GM23248 (cell line): Measurements from ENCODE around the gene ALDOB. TPM values are rescaled to one million over a fixed set of nuclear protein-coding genes. Genes with fewer than 3 reads are reported as not detected.

Source experiments
- DNase-seq: peaks from one replicate; pipeline ENCODE4 v3.0.0-alpha.2; 2015
- H2AFZ ChIP-seq: fragments of 200-600 bp; sonication (generic); 2 replicates; pipeline ENCODE4 v1.6.1; 2016; ENCODE audit warnings: antibody characterized with exemption
- H3F3A ChIP-seq: fragments of 200-600 bp; sonication (generic); 2 replicates; pipeline ENCODE4 v1.6.1; 2016; ENCODE audit warnings: mild to moderate bottlenecking, antibody characterized with exemption, mixed run types; ENCODE audit not compliant: insufficient read depth
- H3K27ac ChIP-seq: fragments of 200-600 bp; sonication (generic); 2 replicates; pipeline ENCODE4 v1.5.1; 2016; ENCODE audit warnings: mild to moderate bottlenecking
- H3K27me3 ChIP-seq: fragments of 200-600 bp; sonication (generic); replicated peaks from 2 replicates; pipeline ENCODE4 v1.6.1; 2016; ENCODE audit warnings: mild to moderate bottlenecking; ENCODE audit not compliant: insufficient read depth
- H3K36me3 ChIP-seq: fragments of 200-600 bp; sonication (generic); 2 replicates; pipeline ENCODE4 v1.6.1; 2016; ENCODE audit warnings: low read depth, mild to moderate bottlenecking
- H3K4me1 ChIP-seq: fragments of 200-600 bp; sonication (generic); 2 replicates; pipeline ENCODE4 v1.6.1; 2016; ENCODE audit warnings: mild to moderate bottlenecking; ENCODE audit not compliant: insufficient read depth
- H3K4me2 ChIP-seq: fragments of 200-600 bp; sonication (generic); one replicate; pipeline ENCODE4 v1.6.1; 2016; ENCODE audit warnings: mild to moderate bottlenecking; ENCODE audit not compliant: unreplicated experiment
- H3K4me3 ChIP-seq: fragments of 200-600 bp; sonication (generic); 2 replicates; pipeline ENCODE4 v1.5.1; 2016; ENCODE audit warnings: mild to moderate bottlenecking
- H3K79me2 ChIP-seq: fragments of 200-600 bp; sonication (generic); 2 replicates; pipeline ENCODE4 v1.6.1; 2016; ENCODE audit warnings: mild to moderate bottlenecking; ENCODE audit not compliant: insufficient read depth
- H3K9ac ChIP-seq: fragments of 200-600 bp; sonication (generic); 2 replicates; pipeline ENCODE4 v1.6.1; 2016; ENCODE audit warnings: mild to moderate bottlenecking
- H3K9me2 ChIP-seq: fragments of 200-600 bp; sonication (generic); 2 replicates; pipeline ENCODE4 v1.6.1; 2016; ENCODE audit warnings: mixed run types, mild to moderate bottlenecking, moderate library complexity; ENCODE audit not compliant: insufficient read depth
- H3K9me3 ChIP-seq: fragments of 200-600 bp; sonication (generic); one replicate; pipeline ENCODE4 v1.6.1; 2017; ENCODE audit warnings: low read depth
- H4K20me1 ChIP-seq: fragments of 200-600 bp; sonication (generic); 2 replicates; pipeline ENCODE4 v1.6.0; 2016; ENCODE audit not compliant: insufficient read depth
- EZH2 ChIP-seq: fragments of 200-600 bp; sonication (generic); IDR thresholded peaks from 2 replicates; pipeline ENCODE4 v1.6.1; 2018; ENCODE audit warnings: antibody characterized with exemption, mild to moderate bottlenecking; ENCODE audit not compliant: insufficient read depth, poor library complexity, severe bottlenecking
- EZH2phosphoT487 ChIP-seq: fragments of 200-600 bp; sonication (generic); IDR thresholded peaks from 2 replicates; pipeline ENCODE4 v1.6.1; 2018; ENCODE audit warnings: antibody characterized with exemption, moderate library complexity, mild to moderate bottlenecking, low read depth; ENCODE audit not compliant: insufficient read depth
- WGBS, 2 experiments: methylation state at CpG; one replicate each; pipeline ENCODE4 v1.1.6; 2015 to 2017; ENCODE audit warnings: low lambda C conversion rate in 2 of 2, low coverage in 1 of 2; ENCODE audit errors: missing lambda C conversion rate in 2 of 2; 5-methylcytosine and 5-hydroxymethylcytosine counted together
- in situ Hi-C: fragments of 300-500 bp; cut with MboI; formaldehyde crosslinking; loops from 2 replicates; pipeline ENCODE4 v1.15.0; 2020
- polyA plus RNA-seq: library from polyadenylated mRNA; unstranded; fragments of >200 nt; fragmentation: Nextera tagmentation; extraction: Ambion mirVana; gene quantifications from 2 replicates; pipeline ENCODE4 v1.2.1, GENCODE V29; 2016
- total RNA-seq: library from RNA; depleted of rRNA; stranded (reverse); fragments of >200 nt; shearing (Covaris generic); gene quantifications from 2 replicates; pipeline ENCODE4 v1.2.3, GENCODE V29; 2014

Gene ALDOB
- total and polyA plus RNA-seq, 2 experiments from 2014 or later = 0.08 TPM; not detected in 1

- H3K9me2 ChIP-seq = no peaks in the 10 kb centered on the region
- no peaks in the 10 kb centered on the region for H4K20me1 ChIP-seq
- H2AFZ ChIP-seq = no peak overlapping the region
- H3F3A ChIP-seq = no peaks in the 10 kb centered on the region
- no peak overlapping the region for H3K4me2 ChIP-seq
- peaks cover 6% of the 10 kb centered on the region; the same call in 1 of the 2 replicates for H3K4me1 ChIP-seq
- H3K27me3 ChIP-seq = no peaks in the 10 kb centered on the region
- H3K79me2 ChIP-seq = no peaks in the 10 kb centered on the region
- in situ Hi-C loops = no loop called here
- H3K4me3 ChIP-seq = no peak overlapping the region
- WGBS, 2 experiments = 91 to 97% methylated on average over 3 of the region's 3 CpGs
- no peak overlapping the region for H3K9ac ChIP-seq
- H3K27ac ChIP-seq = no peak overlapping the region
- H3K36me3 ChIP-seq = peaks cover 11% of the 10 kb centered on the region; the same call in 1 of the 2 replicates
- no peak for DNase-seq
- no peaks in the 10 kb centered on the region for H3K9me3 ChIP-seq
- TF ChIP-seq EZH2 (no peak), EZH2phosphoT487 (no peak)
Observed at GRCh38 chr9:101470021-101470420, 34.4 kb upstream of the ALDOB start.

- DNase-seq = no peak
- no peaks in the 10 kb centered on the region for H3K9me3 ChIP-seq
- in situ Hi-C loops = no loop called here
- H2AFZ ChIP-seq = no peak overlapping the region
- H3K27me3 ChIP-seq = no peaks in the 10 kb centered on the region
- no peaks in the 10 kb centered on the region for H3K79me2 ChIP-seq
- peaks cover 9% of the 10 kb centered on the region; the same call in 1 of the 2 replicates for H3K4me1 ChIP-seq
- WGBS, 2 experiments = 91 to 96% methylated on average over 2 of the region's 2 CpGs
- H3K4me3 ChIP-seq = no peak overlapping the region
- H3K9ac ChIP-seq = no peak overlapping the region
- no peak overlapping the region for H3K4me2 ChIP-seq
- no peak overlapping the region for H3K27ac ChIP-seq
- no peaks in the 10 kb centered on the region for H3K9me2 ChIP-seq
- no peaks in the 10 kb centered on the region for H4K20me1 ChIP-seq
- H3K36me3 ChIP-seq = peaks cover 3% of the 10 kb centered on the region; the same call in 1 of the 2 replicates
- no peak for TF ChIP-seq EZH2phosphoT487
- TF ChIP-seq EZH2 = no peak
- 0 out of 2 replicates have a peak, but pooled peaks cover 5% of the 10 kb centered on the region for H3F3A ChIP-seq
Observed at GRCh38 chr9:101469026-101469425, 33.5 kb upstream of the ALDOB start.

- H4K20me1 ChIP-seq = no peaks in the 10 kb centered on the region
- no peak overlapping the region for H3K4me3 ChIP-seq
- H3F3A ChIP-seq = peaks cover 14% of the 10 kb centered on the region
- no peak overlapping the region for H3K9ac ChIP-seq
- no peaks in the 10 kb centered on the region for H3K79me2 ChIP-seq
- WGBS, 2 experiments = 94 to 100% methylated on average over 1 of the region's 1 CpG
- no peaks in the 10 kb centered on the region for H3K9me2 ChIP-seq
- H3K9me3 ChIP-seq = no peaks in the 10 kb centered on the region
- in situ Hi-C loops = no loop called here
- no peak for DNase-seq
- no peak overlapping the region for H3K4me2 ChIP-seq
- H2AFZ ChIP-seq = no peak overlapping the region
- H3K4me1 ChIP-seq = peaks cover 18% of the 10 kb centered on the region
- TF ChIP-seq EZH2phosphoT487 = no peak
- no peak for TF ChIP-seq EZH2
- H3K36me3 ChIP-seq = no peaks in the 10 kb centered on the region
- no peak overlapping the region for H3K27ac ChIP-seq
- H3K27me3 ChIP-seq = no peaks in the 10 kb centered on the region
Observed at GRCh38 chr9:101468116-101468515, 32.5 kb upstream of the ALDOB start.

GRCh38 chr9:101467690-101468089 is 32.1 kb upstream of the ALDOB start:
- in situ Hi-C loops = no loop called here
- Histone ChIP-seq H3F3A (peaks cover 17% of the 10 kb centered on the region), H3K4me2 (no peak overlapping the region), H3K9me3 (no peaks in the 10 kb centered on the region), H3K36me3 (no peaks in the 10 kb centered on the region), H3K4me3 (no peak overlapping the region), H2AFZ (no peak overlapping the region), H3K79me2 (no peaks in the 10 kb centered on the region), H3K9me2 (no peaks in the 10 kb centered on the region), H3K27ac (no peak overlapping the region), H3K4me1 (peaks cover 20% of the 10 kb centered on the region), H3K9ac (no peak overlapping the region), H4K20me1 (no peaks in the 10 kb centered on the region), H3K27me3 (no peaks in the 10 kb centered on the region)
- WGBS, 2 experiments = 84 to 86% methylated on average over 3 of the region's 3 CpGs
- TF ChIP-seq EZH2phosphoT487 = no peak
- TF ChIP-seq EZH2 = no peak
- no peak for DNase-seq

- no peak for TF ChIP-seq EZH2
- TF ChIP-seq EZH2phosphoT487 = no peak
- H3K9me3 ChIP-seq = no peaks in the 10 kb centered on the region
- H3K9me2 ChIP-seq = no peaks in the 10 kb centered on the region
- peaks cover 20% of the 10 kb centered on the region for H3K4me1 ChIP-seq
- no peak overlapping the region for H2AFZ ChIP-seq
- H3F3A ChIP-seq = peaks cover 17% of the 10 kb centered on the region
- DNase-seq = no peak
- H3K27ac ChIP-seq = no peak overlapping the region
- no peaks in the 10 kb centered on the region for H3K36me3 ChIP-seq
- no peak overlapping the region for H3K9ac ChIP-seq
- in situ Hi-C loops = no loop called here
- H3K4me2 ChIP-seq = no peak overlapping the region
- 93 to 95% methylated on average over 2 of the region's 2 CpGs for WGBS, 2 experiments
- no peaks in the 10 kb centered on the region for H4K20me1 ChIP-seq
- H3K79me2 ChIP-seq = no peaks in the 10 kb centered on the region
- no peak overlapping the region for H3K4me3 ChIP-seq
- no peaks in the 10 kb centered on the region for H3K27me3 ChIP-seq
Observed at GRCh38 chr9:101466863-101467262, 31.3 kb upstream of the ALDOB start.
